NOMO-1 treated with DMSO at 0.1 percent for 48 hours (cell line): ENCODE measurements around the gene TMEM52B.
"Not testable (repeated sequence)": the region's sequence is repeated elsewhere in the genome, so short reads cannot be mapped to it uniquely, and the experiment has no call there.

Experiments
- DNase-seq: peaks from one replicate; lab custom pipeline; 2025; ENCODE audit not compliant: unreplicated experiment; lab: John Stamatoyannopoulos, UW

Gene TMEM52B

DNA sequence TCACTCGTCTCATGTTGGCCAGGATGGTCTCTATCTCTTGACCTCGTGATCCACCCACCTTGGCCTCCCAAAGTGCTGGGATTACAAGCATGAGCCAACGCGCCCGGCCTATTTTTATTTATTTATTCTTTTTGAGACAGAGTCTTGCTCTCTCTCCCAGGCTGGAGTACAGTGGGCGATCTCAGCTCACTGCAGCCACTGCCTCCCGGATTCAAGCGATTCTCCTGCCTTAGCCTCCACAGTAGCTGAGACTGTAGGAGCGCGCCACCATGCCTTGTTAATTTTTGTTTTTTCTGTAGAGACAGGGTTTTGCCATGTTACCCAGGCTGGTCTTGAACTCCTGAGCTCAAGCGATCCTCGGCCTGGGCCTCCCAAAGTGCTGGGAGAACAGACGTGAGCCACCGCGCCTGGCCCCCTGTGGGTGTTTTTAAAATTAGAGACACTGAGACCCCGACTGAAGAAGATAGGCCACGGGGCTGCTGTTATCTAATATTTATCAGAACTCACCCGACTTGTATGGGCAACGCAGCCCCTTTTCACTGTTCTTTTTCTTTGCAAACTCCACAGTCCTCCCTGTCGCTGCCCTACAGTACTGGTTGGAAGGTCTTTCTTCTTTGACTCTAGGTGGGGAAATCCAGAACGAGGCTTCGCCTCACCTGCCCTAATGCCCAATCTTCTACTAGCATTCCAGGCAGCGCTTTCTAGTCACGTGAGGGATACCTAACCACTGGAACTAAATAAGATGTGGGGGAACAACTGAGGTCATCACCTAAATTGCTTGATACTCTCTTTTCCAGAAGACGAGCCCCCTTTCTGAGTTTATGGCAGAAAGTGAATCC, 32.5 kb downstream of the TMEM52B start:
- DNase-seq: no peak

GRCh38 chr12:10211940-10212738, 33.3 kb downstream of the TMEM52B start:
- peak; percentile 91 for DNase-seq

DNA sequence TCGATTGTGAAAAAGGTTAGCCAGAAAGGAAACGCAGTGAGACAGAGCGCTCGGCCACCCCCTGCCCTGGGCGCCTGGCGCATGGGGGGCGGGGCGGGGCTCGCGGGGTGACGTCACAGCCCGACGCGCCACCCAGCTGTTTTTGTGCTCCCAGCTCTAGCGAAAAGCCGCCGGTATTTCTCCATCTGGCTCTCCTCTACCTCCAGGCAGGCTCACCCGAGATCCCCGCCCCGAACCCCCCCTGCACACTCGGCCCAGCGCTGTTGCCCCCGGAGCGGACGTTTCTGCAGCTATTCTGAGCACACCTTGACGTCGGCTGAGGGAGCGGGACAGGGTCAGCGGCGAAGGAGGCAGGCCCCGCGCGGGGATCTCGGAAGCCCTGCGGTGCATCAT, 33.9 kb downstream of the TMEM52B start, which contains the start of gene GABARAPL1:
Gene GABARAPL1, plus strand, starts transcription at position 139 of the 393 bp plus-strand sequence. Its CDS starts 253 bp downstream, at position 392.
- DNase-seq: peak; percentile 60

DNA sequence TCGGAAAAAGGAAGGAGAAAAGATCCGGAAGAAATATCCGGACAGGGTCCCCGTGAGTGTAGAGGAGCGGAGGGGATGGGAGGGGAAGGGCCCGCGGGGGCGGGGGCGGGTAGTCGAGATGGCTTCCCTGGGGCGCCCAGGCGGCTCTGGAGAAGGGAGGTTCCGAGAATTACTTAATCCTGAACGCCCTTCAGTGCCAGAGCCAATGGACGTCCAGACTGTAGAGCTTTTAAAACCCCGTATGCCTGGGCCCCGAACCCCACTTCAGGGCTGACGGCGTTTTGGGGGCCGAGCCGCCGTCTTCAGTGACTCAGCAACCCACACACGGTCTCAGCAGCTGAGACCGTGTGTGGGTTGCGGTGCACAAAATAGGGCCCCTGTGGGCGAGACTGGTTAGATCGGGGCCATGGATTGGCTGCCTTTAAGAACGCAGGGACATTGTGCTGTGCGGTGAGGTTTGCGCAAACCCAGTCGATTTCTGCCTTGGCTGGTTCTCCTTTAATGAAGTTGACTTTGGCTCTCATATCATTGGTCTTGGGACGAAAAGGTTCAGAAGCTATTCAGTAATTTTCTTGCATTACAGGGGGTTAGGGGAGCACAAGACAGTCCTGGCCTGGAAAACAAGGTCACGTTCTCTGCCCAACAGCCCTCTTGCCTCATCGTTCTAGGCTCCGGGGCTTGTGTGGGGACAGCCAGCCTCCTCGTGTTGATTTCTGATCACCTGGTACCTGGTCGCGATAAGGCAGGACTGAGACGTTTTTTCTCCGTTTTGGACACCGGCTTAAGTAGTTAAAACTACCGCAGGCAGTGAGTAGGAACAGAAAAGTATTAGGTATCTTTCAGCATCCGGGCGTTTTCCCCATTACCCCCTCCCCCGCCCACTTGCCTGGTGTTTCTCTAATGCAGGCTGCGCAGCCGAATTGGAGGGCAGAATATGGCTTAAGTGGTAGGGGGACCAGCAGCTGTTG, 34.6 kb downstream of the TMEM52B start:
- DNase-seq: peak; percentile 89

GRCh38 chr12:10214136-10214894, 35.5 kb downstream of the TMEM52B start:
- DNase-seq: no peak

- no peak for DNase-seq
Measured at GRCh38 chr12:10214895-10215267, 36.0 kb downstream of the TMEM52B start.

DNA sequence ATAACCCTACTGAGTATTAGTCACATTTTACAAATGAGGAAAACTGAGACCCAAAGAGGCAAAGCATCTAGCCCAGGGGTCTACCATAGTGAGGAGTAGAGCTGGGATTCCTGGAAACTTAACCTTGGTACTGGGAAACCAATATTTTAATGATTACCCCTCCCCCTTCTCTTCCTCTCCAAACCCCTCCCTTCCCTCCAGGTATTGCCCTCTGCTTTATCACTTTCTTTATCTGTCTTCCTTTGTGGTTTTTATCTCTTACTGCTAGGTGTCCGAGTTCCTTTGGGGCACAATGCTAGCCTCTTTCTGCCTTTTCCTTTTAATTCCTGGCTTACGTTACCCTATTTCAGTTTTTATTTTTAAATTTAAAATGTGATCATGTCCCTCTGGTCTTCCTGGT, 36.6 kb downstream of the TMEM52B start:
- DNase-seq: no peak

DNA sequence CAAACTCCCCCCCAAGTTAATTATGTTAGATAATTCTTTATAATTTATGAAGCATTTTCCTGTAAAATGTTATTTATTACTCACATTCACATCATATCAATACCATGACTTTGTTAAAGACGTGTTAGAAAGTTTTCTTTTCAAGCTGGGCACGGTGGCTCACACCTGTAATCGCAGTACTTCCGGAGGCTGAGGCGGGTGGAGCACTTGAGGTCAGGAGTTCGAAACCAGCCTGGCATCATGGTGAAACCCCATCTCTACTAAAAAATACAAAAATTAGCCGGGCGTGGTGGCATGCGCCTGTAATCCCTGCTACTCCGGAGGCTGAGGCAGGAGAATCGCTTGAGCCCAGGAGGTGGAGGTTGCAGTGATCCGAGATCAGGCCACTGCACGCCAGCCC, 37.1 kb downstream of the TMEM52B start:
- DNase-seq: not testable (repeated sequence)

GRCh38 chr12:10218021-10218420, 39.2 kb downstream of the TMEM52B start:
- no peak for DNase-seq

DNA sequence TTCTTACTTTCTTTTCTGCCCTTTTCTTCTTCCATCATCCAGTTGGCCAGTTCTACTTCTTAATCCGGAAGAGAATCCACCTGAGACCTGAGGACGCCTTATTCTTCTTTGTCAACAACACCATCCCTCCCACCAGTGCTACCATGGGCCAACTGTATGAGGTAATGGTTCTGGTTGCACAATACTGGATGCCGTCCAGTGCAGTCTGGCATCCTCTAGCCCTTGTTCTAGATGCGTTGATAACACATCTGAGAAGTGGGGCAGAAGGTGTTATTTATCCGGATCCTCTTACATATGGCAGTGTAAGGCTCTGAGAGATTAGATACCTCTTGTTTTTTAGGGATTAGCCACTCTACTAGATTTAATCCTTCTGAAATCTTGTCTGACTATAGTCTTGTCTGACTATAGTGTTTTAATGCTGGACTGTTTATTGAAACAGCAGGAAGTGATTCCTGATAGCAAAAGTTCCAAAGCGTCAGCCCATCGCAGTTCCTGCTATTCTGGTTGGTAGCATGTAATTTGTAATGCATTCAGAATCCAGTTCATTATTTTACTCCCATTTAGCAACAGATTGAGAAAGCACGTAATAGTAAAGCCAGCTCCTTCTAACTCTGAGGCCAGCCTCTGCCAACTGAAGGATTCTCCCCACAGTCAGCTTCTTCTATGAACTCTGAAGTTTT, 41.7 kb downstream of the TMEM52B start:
- DNase-seq: no peak

DNA sequence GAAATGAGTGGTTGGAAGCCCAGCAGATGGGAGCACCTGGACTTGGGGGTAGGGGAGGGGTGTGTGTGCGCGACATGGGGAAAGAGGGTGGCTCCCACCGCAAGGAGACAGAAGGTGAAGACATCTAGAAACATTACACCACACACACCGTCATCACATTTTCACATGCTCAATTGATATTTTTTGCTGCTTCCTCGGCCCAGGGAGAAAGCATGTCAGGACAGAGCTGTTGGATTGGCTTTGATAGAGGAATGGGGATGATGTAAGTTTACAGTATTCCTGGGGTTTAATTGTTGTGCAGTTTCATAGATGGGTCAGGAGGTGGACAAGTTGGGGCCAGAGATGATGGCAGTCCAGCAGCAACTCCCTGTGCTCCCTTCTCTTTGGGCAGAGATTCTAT, 43.0 kb downstream of the TMEM52B start:
- DNase-seq: no peak

DNA sequence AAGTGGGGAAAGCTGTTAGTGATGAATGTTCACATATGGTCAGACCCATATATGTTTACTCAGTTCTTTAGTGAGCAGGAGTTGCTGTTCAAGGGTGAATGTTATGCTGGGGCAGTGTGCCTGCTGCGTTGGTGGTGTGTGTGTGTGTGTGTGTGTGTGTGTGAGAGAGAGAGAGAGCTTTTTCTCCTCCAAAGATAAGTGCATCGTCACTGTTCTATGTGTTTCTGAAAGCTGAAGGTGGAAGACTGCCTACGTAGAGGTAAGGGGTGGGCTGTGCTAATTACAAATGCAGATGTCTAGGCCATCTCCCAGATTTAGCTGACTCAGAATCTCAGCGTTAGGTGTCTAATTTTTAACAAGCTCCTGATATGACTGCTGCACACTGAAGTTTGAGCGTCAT, 44.4 kb downstream of the TMEM52B start:
- DNase-seq: no peak

DNA sequence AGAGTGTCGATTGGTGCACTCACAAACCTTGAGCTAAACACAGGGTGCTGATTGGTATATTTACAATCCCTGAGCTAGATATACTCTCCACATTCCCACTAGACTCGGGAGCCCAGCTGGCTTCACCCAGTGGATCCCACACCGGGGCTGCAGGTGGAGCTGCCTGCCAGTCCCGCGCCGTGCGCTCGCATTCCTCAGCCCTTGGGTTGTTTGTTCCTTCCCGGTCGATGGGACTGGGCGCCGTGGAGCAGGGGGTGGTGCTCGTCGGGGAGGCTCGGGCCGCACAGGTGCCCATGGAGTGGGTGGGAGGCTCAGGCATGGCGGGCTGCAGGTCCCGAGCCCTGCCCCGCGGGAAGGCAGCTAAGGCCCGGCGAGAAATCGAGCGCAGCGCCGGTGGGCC, 46.6 kb downstream of the TMEM52B start:
- DNase-seq: not testable (repeated sequence)

DNA sequence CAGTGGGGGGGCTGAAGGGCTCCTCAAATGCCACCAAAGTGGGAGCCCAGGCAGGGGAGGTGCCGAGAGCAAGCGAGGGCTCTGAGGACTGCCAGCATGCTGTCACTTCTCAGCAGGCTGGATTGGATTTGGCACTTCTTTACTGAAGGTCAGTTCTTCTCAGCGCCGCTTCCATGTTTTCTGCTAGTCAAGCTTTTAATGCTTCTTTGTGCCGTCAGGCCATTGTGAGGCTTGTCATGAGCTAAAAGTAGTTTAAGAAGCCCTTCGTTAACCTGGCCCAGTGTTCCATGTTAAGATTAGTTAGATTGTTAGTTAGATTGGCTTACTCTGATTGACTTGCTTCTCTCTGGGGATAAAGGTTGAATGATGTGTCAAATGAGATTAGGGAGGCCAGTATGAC, 47.3 kb downstream of the TMEM52B start:
- DNase-seq: no peak

DNA sequence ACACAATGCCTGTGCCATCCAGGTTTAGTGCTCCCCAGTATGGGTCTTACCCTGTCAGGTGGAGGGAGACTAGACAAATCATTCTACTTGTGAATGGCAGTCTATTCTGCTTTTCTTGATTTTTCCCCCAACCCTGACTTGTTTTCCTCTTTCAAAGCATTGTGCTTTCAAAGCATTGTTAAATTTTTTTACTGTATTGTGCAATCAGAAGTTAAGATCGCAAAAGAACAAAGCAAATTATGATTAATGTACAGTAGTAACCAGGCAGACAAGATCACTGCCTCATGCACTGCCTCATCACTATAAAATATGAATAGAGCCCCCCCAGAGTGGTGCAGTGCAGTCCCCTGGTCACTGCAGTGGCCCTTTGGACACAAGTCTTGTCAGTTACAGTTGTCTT, 47.9 kb downstream of the TMEM52B start:
- DNase-seq: no peak

- DNase-seq: no peak
Measured at GRCh38 chr12:10227648-10228047, 48.8 kb downstream of the TMEM52B start.

GRCh38 chr12:10234562-10234961, 55.7 kb downstream of the TMEM52B start:
- no peak for DNase-seq

DNA sequence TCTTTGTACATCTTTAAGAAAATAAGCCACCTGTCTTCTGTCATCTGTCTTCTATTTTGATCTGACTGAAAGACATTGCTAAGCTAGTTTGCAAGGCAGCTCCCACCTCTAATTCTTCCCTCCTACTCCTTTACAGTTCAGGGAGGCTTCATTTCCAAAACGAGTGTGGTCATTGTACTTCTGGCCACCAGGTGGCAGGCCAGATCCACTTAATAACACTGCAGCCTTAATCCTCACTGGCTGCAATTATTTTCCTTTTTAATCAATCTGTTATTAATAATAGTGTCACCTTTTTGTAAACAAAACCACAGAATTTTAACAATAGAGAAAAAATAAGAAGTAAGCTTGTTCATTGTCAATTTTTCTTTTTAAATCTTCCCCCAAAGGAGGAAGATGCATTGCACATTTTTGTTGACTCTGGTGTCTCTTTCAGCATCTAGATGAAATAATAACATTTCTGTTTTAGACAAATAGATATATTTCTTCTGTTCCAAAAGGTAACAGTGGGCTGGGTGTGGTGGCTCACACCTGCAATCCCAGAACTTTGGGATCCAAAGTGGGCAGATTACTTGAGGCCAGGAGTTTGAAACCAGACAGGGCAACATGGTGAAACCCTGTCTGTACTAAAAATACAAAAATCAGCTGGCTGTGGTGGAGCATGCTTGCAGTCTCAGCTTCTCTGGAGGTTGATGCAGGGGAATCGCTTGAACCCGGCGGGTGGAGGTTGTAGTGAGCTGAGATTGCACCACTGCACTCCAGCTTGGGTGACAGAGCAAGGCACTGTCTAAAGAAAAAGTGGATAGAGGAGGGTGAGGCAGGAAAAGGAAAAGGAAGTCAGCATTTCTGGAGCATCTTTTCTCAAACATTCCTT, 57.2 kb downstream of the TMEM52B start:
- DNase-seq: peak; percentile 15

- no peak for DNase-seq
Measured at GRCh38 chr12:10236720-10237119, 57.9 kb downstream of the TMEM52B start.
